Calu3 (cell line): Measurements from ENCODE around the gene S100A11. TPM values are rescaled to one million over a fixed set of nuclear protein-coding genes. Genes with fewer than 3 reads are reported as not detected.

Experiments
- BruUV-seq: library from RNA; stranded (reverse); fragments of 400-500 nt; replicated peaks from 2 replicates; lab custom pipeline; 2021; lab: Mats Ljungman, UMichigan
- CTCF ChIA-PET: fragments of 300-600 bp; sonication (Branson Sonifier 250); formaldehyde crosslinking; loops from one replicate; lab custom pipeline; 2022; ENCODE audit warnings: antibody characterized with exemption; lab: Charles Lee
- DNase-seq: peaks from one replicate; pipeline ENCODE4 v3.0.0; 2022
- H3K27ac Mint-ChIP-seq: one replicate; pipeline ENCODE4 v1.8.0; 2022; ENCODE audit warnings: mixed read lengths; ENCODE audit not compliant: unreplicated experiment
- H3K27me3 Mint-ChIP-seq: one replicate; pipeline ENCODE4 v1.8.0; 2022; ENCODE audit warnings: mixed read lengths; ENCODE audit not compliant: unreplicated experiment
- H3K36me3 Mint-ChIP-seq: one replicate; pipeline ENCODE4 v1.8.0; 2022; ENCODE audit warnings: mild to moderate bottlenecking, moderate library complexity, mixed read lengths; ENCODE audit not compliant: insufficient read depth, unreplicated experiment
- H3K4me1 Mint-ChIP-seq: one replicate; pipeline ENCODE4 v1.8.0; 2022; ENCODE audit warnings: mild to moderate bottlenecking, low read depth, mixed read lengths; ENCODE audit not compliant: unreplicated experiment
- H3K4me3 Mint-ChIP-seq: one replicate; pipeline ENCODE4 v1.8.0; 2022; ENCODE audit warnings: mild to moderate bottlenecking, low read depth, moderate library complexity, mixed read lengths; ENCODE audit not compliant: unreplicated experiment
- H3K9me3 Mint-ChIP-seq: one replicate; pipeline ENCODE4 v1.8.0; 2022; ENCODE audit warnings: low read depth, mixed read lengths; ENCODE audit not compliant: unreplicated experiment
- intact Hi-C: fragments of 100-400 bp; cut with micrococcal nuclease; formaldehyde crosslinking; loops from one replicate; pipeline ENCODE4 v1.10.0; 2022; ENCODE audit not compliant: unreplicated experiment
- total RNA-seq: library from RNA; stranded (reverse); gene quantifications from 2 replicates; pipeline ENCODE4 v1.2.3, GENCODE V29; 2022
- TF ChIP-seq, protein P1 (sequence below): fragments of 200-600 bp; IDR thresholded peaks from one replicate; pipeline ENCODE4 v1.8.0; 2022; ENCODE audit warnings: antibody characterized with exemption; ENCODE audit not compliant: unreplicated experiment

The S100A11 gene
- total RNA-seq, 1 experiment from 2014 or later = 1,217 TPM

DNA sequence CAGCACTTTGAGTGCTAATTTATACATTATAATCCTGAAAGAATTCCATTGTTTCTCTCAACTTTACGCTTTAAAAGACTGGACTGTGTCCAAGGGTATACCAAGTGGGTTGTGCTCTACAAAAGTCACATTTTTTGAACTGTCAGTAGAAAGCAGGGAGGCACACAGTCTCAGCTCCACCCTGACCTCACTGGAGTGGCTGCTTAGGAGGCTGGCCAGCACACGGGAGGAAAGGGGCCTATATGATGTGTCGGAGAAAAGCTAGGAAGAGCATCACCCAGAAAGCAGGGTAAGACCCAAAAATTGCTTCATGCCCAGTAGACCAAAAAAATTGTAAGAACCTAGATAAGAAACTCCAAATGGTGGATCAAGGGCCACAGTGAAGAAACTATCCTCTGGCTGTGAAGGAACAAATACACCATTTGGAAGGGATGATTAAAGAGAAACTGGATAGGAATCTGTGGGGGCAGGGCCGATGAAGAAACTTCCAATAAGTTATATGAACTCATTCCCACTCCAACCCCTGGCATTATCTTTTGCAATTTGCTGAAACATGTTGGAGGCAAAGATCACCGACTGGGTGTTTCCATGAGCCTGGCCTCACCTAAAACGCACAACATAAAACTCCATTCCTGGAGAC, 45.0 kb downstream of the S100A11 start:
- Mint-ChIP-seq H3K27me3 (no peaks in the 10 kb centered on the region), H3K27ac (peak overlapping the region; percentile 88), H3K4me1 (peaks cover 52% of the 10 kb centered on the region), H3K9me3 (no peaks in the 10 kb centered on the region), H3K36me3 (peaks cover 84% of the 10 kb centered on the region), H3K4me3 (peak overlapping the region; percentile 90)
- no peak for DNase-seq
- TSS peak; percentile 29 for BruUV-seq
- intact Hi-C loops = no loop called here
- TF ChIP-seq, protein P1, sequence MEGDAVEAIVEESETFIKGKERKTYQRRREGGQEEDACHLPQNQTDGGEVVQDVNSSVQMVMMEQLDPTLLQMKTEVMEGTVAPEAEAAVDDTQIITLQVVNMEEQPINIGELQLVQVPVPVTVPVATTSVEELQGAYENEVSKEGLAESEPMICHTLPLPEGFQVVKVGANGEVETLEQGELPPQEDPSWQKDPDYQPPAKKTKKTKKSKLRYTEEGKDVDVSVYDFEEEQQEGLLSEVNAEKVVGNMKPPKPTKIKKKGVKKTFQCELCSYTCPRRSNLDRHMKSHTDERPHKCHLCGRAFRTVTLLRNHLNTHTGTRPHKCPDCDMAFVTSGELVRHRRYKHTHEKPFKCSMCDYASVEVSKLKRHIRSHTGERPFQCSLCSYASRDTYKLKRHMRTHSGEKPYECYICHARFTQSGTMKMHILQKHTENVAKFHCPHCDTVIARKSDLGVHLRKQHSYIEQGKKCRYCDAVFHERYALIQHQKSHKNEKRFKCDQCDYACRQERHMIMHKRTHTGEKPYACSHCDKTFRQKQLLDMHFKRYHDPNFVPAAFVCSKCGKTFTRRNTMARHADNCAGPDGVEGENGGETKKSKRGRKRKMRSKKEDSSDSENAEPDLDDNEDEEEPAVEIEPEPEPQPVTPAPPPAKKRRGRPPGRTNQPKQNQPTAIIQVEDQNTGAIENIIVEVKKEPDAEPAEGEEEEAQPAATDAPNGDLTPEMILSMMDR = no peak
- CTCF ChIA-PET = interaction anchor here (0.6 to 2.9 kb wide), 6 partner anchors 10 to 46 kb away, joined by 3 to 19 read pairs (median 5); no protein-coding TSS in a partner anchor

DNA sequence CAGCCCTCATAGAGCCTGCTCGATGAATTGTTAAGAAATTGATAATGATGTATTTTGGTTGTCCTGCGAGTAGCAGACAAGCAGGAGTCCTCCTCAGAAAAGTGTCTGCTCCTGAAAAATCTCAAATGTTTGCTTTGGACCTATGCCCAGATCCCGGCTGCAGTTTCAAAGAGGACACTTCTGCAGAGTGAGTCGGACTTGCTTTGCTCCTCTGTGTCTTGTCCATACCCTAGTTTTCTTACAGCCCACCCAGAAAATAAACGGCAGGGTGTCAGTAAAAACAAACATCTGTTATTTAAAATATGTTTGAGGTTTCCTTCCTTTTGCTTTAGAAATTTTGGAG, 46.0 kb downstream of the S100A11 start:
- Mint-ChIP-seq H3K4me3 (peak overlapping the region; percentile 90), H3K27me3 (no peaks in the 10 kb centered on the region), H3K9me3 (no peaks in the 10 kb centered on the region), H3K4me1 (peaks cover 59% of the 10 kb centered on the region), H3K36me3 (peaks cover 93% of the 10 kb centered on the region), H3K27ac (peak overlapping the region; percentile 88)
- BruUV-seq = no TSS peak
- intact Hi-C loops = no loop called here
- TF ChIP-seq, protein P1 = no peak
- CTCF ChIA-PET = interaction anchor here (0.8 to 5.9 kb wide), 2 partner anchors 15 to 23 kb away, joined by 4 to 46 read pairs; no protein-coding TSS in a partner anchor
- peak; percentile 60 for DNase-seq

DNA sequence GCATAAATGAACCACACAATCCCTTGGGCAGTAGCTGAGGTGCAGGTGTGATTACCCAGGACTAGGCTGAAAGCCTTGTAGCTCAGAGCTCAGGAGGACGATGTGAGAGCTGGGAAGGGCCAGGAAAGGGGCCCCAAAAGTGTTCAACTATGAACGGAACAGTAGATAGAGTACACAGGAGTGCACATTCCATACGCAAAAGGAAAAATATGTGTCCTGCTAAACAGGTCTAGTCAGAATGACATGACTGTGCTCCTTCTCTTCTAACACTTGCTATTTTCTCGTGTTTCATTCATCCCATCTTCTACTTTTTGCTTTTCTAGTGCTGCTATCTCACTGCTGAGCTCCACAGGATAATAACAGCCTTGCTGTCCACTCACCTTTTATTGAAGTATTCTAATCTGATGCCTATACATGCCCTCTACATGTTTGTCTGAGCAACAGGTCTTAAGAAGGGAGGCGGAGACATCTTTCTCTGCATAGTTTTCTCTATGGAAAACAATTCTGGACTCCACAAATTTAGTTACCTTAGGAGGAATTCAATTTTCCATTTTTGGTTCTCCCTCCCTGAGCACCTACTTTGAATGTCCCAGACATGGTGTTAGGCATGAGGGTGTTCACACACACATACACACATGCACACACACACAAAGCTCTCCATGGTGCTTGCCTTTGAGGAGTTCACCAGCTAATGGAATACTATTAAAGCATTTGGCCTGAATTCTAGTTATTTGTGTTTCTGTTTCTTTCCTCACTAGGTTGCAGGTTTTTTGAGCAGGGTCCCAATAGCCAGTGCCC, 46.5 kb downstream of the S100A11 start:
- TF ChIP-seq, protein P1 = no peak
- CTCF ChIA-PET = interaction anchor here (0.8 to 5.9 kb wide), 4 partner anchors 9 to 22 kb away, joined by 3 to 46 read pairs (median 10); no protein-coding TSS in a partner anchor
- H3K4me3 Mint-ChIP-seq = peak overlapping the region; percentile 90
- no peaks in the 10 kb centered on the region for H3K9me3 Mint-ChIP-seq
- H3K27ac Mint-ChIP-seq = peak overlapping the region; percentile 88
- H3K36me3 Mint-ChIP-seq = peaks cover 98% of the 10 kb centered on the region
- H3K27me3 Mint-ChIP-seq = no peaks in the 10 kb centered on the region
- intact Hi-C loops = no loop called here
- DNase-seq = no peak
- peaks cover 56% of the 10 kb centered on the region for H3K4me1 Mint-ChIP-seq
- BruUV-seq = TSS peak; percentile 12

DNA sequence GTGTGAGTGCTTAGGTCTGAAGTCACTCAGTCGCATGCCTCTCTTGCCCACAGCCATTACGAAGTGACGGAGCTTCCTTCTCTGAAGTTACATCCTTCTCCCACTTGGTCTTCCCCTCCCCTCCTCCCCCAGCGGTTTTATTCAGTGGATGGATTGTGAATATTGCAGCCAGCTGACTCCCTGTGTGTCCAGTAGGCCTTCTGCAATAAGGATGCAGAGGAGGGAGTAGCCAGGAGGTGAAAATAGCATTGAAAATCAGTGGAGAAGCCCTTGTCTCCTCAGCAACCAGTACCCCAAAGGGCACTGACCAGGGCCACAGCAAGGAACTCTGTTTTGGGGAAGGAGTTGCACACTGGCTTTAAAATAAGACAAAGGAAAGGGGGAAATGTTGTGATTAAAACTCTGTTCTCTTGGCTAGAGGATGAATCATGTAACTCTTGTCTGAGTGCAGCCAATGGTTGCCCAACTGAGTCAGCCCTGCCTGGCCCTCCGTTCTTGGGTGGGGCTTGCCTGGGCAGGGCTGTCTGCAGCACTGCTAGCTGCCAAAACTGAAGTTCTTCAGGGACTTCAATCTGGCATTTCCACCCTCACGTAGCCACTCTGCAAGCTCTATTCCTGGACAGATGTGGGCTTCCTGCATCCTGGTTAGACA, 47.5 kb downstream of the S100A11 start:
- peak overlapping the region; percentile 88 for H3K27ac Mint-ChIP-seq
- TF ChIP-seq, protein P1 = no peak
- no peaks in the 10 kb centered on the region for H3K27me3 Mint-ChIP-seq
- peaks cover 95% of the 10 kb centered on the region for H3K36me3 Mint-ChIP-seq
- CTCF ChIA-PET = interaction anchor here (0.6 to 5.9 kb wide), 6 partner anchors 10 to 68 kb away, joined by 3 to 46 read pairs (median 20); no protein-coding TSS in a partner anchor
- intact Hi-C loops = loop anchor here (2.0 kb wide), 1 partner anchor 17 kb away; no protein-coding TSS in a partner anchor
- H3K4me3 Mint-ChIP-seq = peak overlapping the region; percentile 90
- DNase-seq = peak; percentile 85
- no TSS peak for BruUV-seq
- peaks cover 51% of the 10 kb centered on the region for H3K4me1 Mint-ChIP-seq
- H3K9me3 Mint-ChIP-seq = no peaks in the 10 kb centered on the region
